HEK293 (cell line): ENCODE measurements around the gene MEGF6.

Experiments used
- CTCF ChIA-PET: fragments of 350-600 bp; formaldehyde crosslinking; extraction: SDS; loops from one replicate; lab custom pipeline; 2021; ENCODE audit warnings: antibody characterized with exemption; lab: Yijun Ruan, JAX
- POLR2A ChIA-PET: fragments of 300-600 bp; formaldehyde crosslinking; extraction: SDS; loops from one replicate; lab custom pipeline; 2020; ENCODE audit warnings: antibody characterized with exemption, inconsistent platforms; lab: Yijun Ruan, JAX
- H3K27ac ChIP-seq: fragments of 200-500 bp; sonication (Bioruptor generic); 2 replicates; pipeline ENCODE4 v1.5.1; 2014; ENCODE audit warnings: low read depth, low read length, control low read depth, inconsistent platforms; ENCODE audit errors: extremely low read depth
- H3K36me3 ChIP-seq, 2 experiments: fragments of 200-500 bp in 1 of 2; sonication (Bioruptor generic) in 1 of 2; 1 replicate in 1 of 2; 2 replicates in 1 of 2; pipeline ENCODE4 v1.5.1; 2014 to 2017; ENCODE audit warnings: inconsistent platforms in 2 of 2, low read length in 2 of 2; ENCODE audit not compliant: control insufficient read depth in 2 of 2, insufficient read depth in 1 of 2
- H3K4me1 ChIP-seq: fragments of 200-500 bp; sonication (Bioruptor generic); 2 replicates; pipeline ENCODE4 v1.5.1; 2014; ENCODE audit warnings: mild to moderate bottlenecking, low read length, inconsistent platforms; ENCODE audit not compliant: control insufficient read depth, insufficient read depth
- H3K4me3 ChIP-seq: 2 replicates; pipeline ENCODE4 v1.5.1; 2011; ENCODE audit warnings: low read depth, mild to moderate bottlenecking, control low read depth, low read length, moderate library complexity
- H3K9me3 ChIP-seq: fragments of 200-500 bp; sonication (Bioruptor generic); 2 replicates; pipeline ENCODE4 v1.5.1; 2014; ENCODE audit warnings: low read depth, low read length, inconsistent platforms; ENCODE audit not compliant: control insufficient read depth, insufficient read depth
- OSR2 ChIP-seq: fragments of 450-650 bp; formaldehyde crosslinking; IDR thresholded peaks from 2 replicates; pipeline ENCODE4 v1.5.1; 2016; ENCODE audit warnings: missing biosample characterization, missing genetic modification characterization
- WT1 ChIP-seq: fragments of 450-650 bp; formaldehyde crosslinking; IDR thresholded peaks from 2 replicates; pipeline ENCODE4 v1.5.1; 2016; ENCODE audit warnings: missing biosample characterization, missing genetic modification characterization
- YY2 ChIP-seq: fragments of 450-650 bp; formaldehyde crosslinking; IDR thresholded peaks from 2 replicates; pipeline ENCODE4 v1.5.1; 2016; ENCODE audit warnings: missing biosample characterization, missing genetic modification characterization
- ZBTB48 ChIP-seq: fragments of 450-650 bp; formaldehyde crosslinking; IDR thresholded peaks from 2 replicates; pipeline ENCODE4 v1.5.1; 2016; ENCODE audit warnings: missing biosample characterization, missing genetic modification characterization
- ZBTB8A ChIP-seq: fragments of 450-650 bp; formaldehyde crosslinking; IDR thresholded peaks from 2 replicates; pipeline ENCODE4 v1.5.1; 2016; ENCODE audit warnings: missing biosample characterization, missing genetic modification characterization
- ZIC2 ChIP-seq: fragments of 450-650 bp; formaldehyde crosslinking; IDR thresholded peaks from 2 replicates; pipeline ENCODE4 v1.5.1; 2016; ENCODE audit warnings: missing biosample characterization, missing genetic modification characterization
- ZNF132 ChIP-seq: fragments of 450-650 bp; formaldehyde crosslinking; IDR thresholded peaks from 2 replicates; pipeline ENCODE4 v1.5.1; 2017; ENCODE audit warnings: missing biosample characterization, missing genetic modification characterization, borderline replicate concordance
- ZNF169 ChIP-seq: fragments of 450-650 bp; formaldehyde crosslinking; IDR thresholded peaks from 2 replicates; pipeline ENCODE4 v1.5.1; 2016; ENCODE audit warnings: missing biosample characterization, missing genetic modification characterization
- ZNF214 ChIP-seq: fragments of 450-650 bp; formaldehyde crosslinking; IDR thresholded peaks from 2 replicates; pipeline ENCODE4 v1.5.1; 2017; ENCODE audit warnings: missing biosample characterization, mild to moderate bottlenecking, missing genetic modification characterization, borderline replicate concordance
- ZNF266 ChIP-seq: fragments of 450-650 bp; formaldehyde crosslinking; IDR thresholded peaks from 2 replicates; pipeline ENCODE4 v1.5.1; 2016; ENCODE audit warnings: missing biosample characterization, missing genetic modification characterization, low read depth
- ZNF354C ChIP-seq: fragments of 450-650 bp; formaldehyde crosslinking; IDR thresholded peaks from 2 replicates; pipeline ENCODE4 v1.5.1; 2016; ENCODE audit warnings: missing biosample characterization, missing genetic modification characterization, low read depth, borderline replicate concordance
- ZNF366 ChIP-seq: fragments of 450-650 bp; formaldehyde crosslinking; conservative IDR thresholded peaks from 2 replicates; pipeline ENCODE4 v1.5.1; 2016; ENCODE audit warnings: missing biosample characterization, missing genetic modification characterization
- ZNF501 ChIP-seq: fragments of 450-650 bp; formaldehyde crosslinking; IDR thresholded peaks from 2 replicates; pipeline ENCODE4 v1.5.1; 2016; ENCODE audit warnings: missing biosample characterization, missing genetic modification characterization
- ZNF510 ChIP-seq: fragments of 450-650 bp; formaldehyde crosslinking; IDR thresholded peaks from 2 replicates; pipeline ENCODE4 v1.5.1; 2018; ENCODE audit warnings: mild to moderate bottlenecking, missing genetic modification characterization, missing biosample characterization; ENCODE audit not compliant: insufficient replicate concordance
- ZNF514 ChIP-seq: fragments of 450-650 bp; formaldehyde crosslinking; IDR thresholded peaks from 2 replicates; pipeline ENCODE4 v1.5.1; 2016; ENCODE audit warnings: missing biosample characterization, missing genetic modification characterization
- ZNF549 ChIP-seq: fragments of 450-650 bp; IDR thresholded peaks from 2 replicates; pipeline ENCODE4 v1.5.1; 2018; ENCODE audit warnings: missing biosample characterization, missing genetic modification characterization, mild to moderate bottlenecking, inconsistent platforms, moderate library complexity
- ZNF585B ChIP-seq: fragments of 450-650 bp; formaldehyde crosslinking; IDR thresholded peaks from 2 replicates; pipeline ENCODE4 v1.5.1; 2016; ENCODE audit warnings: missing biosample characterization, missing genetic modification characterization
- ZNF596 ChIP-seq: fragments of 450-650 bp; IDR thresholded peaks from 2 replicates; pipeline ENCODE4 v1.5.0; 2018; ENCODE audit warnings: missing biosample characterization, mild to moderate bottlenecking, missing genetic modification characterization, moderate library complexity
- ZNF658 ChIP-seq: fragments of 450-650 bp; formaldehyde crosslinking; IDR thresholded peaks from 2 replicates; pipeline ENCODE4; 2016; ENCODE audit warnings: missing biosample characterization, missing genetic modification characterization
- TF ChIP-seq, protein P1 (sequence below): fragments of 450-650 bp; formaldehyde crosslinking; IDR thresholded peaks from 2 replicates; pipeline ENCODE4 v1.5.1; 2016; ENCODE audit warnings: missing biosample characterization, missing genetic modification characterization
- TF ChIP-seq, protein P2 (sequence below): fragments of 450-650 bp; formaldehyde crosslinking; IDR thresholded peaks from 2 replicates; pipeline ENCODE4 v1.5.1; 2017; ENCODE audit warnings: missing biosample characterization, missing genetic modification characterization

MEGF6 gene

DNA sequence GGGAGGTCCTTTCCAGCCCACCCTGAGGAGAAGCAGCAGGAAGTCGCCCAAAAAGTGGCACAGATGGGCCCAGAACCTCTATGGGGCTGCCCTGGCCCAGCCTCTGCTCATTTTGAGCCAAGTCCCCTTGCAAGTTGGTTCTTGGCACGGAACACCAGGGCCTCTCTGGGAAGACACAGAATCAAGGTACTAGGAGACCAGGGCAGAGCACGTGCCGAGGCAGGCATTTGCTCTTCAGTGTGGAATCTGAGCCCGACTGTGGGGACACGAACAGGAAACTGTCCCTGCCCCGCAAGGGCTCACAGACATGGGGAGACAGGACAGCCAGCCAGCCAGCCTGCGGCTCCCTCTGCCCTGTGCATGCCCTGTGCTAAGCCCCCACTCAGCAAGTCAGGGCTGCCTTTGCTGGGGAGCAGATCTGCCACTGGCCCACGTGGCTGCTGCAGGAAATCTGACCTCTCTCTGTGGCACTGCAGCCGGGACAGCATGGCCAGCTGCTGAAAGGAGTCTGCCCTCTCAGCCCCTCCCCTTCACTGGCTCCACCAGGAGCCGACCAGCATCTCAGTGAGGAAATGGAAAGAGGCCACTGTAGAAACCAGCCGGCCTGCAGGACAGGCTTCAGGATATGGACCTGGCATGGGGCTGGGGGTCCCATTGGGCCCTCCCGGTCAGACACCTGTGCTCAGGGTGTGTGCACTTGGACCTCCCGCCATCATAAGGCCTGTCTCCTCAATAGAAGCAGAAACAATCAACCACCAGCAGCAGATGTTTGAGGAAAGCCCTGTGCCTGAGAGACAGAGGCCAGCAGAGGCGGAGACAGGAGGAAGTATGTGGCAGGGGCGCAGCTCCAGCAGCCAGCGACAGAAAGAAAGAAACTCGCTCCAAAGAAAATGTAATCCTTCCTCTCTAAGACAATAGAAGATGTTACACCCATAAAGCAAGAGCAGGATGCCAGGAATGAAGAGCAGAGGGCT lies 153.1 kb downstream of the MEGF6 start (continued):
- TF ChIP-seq ZNF214 (no peak), ZNF169 (tag by site-specific recombination) (no peak)

DNA sequence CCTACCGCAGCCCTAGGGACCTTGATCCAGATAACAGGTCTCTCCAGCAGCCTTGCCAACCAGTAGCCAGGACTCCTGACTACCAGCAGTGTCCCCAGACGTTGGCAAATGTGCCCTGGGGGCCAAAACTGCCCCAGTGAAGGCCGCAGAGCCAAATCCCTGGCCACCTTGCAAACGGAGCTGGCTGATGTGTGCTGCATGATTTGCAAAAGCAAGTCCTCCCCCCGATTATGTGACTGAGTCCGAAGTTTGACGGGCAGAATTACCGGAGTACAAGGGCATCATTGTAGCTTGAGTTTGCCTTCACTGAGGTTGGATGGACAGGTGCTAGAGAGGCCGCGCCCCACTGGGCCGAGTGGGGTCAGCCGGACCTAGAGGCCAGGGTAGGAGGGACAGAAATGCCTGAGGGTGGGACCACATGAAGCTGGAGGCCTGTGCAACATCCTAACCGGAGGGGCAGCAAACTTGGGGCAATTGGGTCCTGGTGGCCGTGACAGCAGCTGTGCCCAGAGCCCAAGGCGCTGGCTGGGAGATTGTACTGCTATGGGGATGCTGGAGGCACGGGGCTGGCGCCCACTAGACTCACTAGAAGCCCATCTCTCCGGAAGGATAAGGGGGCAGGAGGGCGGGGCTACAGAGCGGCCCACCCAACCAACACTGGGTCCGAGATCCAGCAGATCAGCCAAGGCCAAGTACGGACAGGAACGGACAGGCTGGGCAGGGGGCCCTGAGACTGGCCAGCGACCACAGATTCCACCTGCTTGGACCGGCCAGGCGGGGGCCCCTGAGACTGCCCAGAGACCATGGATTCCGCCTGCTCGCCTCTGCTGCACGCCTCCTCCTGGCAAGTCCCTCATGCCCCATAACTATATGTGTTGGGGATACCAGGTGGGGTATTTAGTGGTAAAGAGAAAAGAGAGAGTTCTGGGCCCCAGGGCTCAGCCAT lies 154.1 kb downstream of the MEGF6 start:
- no peaks in the 10 kb centered on the region for H3K36me3 ChIP-seq
- no peaks in the 10 kb centered on the region for H3K9me3 ChIP-seq
- POLR2A ChIA-PET: no interaction called here
- H3K27ac ChIP-seq: no peak overlapping the region
- no peaks in the 10 kb centered on the region for H3K4me1 ChIP-seq
- CTCF ChIA-PET: interaction anchor here (1.1 to 1.5 kb wide), 2 partner anchors 14 to 34 kb away, joined by 5 to 6 read pairs; no protein-coding TSS in a partner anchor
- no peak overlapping the region for H3K4me3 ChIP-seq
- TF ChIP-seq WT1 (tag by site-specific recombination) (no peak), ZBTB48 (tag by site-specific recombination) (no peak), OSR2 (tag by site-specific recombination) (no peak), ZNF514 (tag by site-specific recombination) (no peak), ZNF132 (tag by site-specific recombination) (no peak), ZNF501 (tag by site-specific recombination) (no peak), YY2 (no peak), ZIC2 (no peak), ZNF266 (tag by site-specific recombination) (no peak), ZBTB8A (tag by site-specific recombination) (no peak), ZNF596 (tag by site-specific recombination) (no peak), ZNF549 (tag by site-specific recombination) (no peak), ZNF354C (tag by site-specific recombination) (no peak), ZNF510 (tag by site-specific recombination) (no peak)
- TF ChIP-seq, protein P1, sequence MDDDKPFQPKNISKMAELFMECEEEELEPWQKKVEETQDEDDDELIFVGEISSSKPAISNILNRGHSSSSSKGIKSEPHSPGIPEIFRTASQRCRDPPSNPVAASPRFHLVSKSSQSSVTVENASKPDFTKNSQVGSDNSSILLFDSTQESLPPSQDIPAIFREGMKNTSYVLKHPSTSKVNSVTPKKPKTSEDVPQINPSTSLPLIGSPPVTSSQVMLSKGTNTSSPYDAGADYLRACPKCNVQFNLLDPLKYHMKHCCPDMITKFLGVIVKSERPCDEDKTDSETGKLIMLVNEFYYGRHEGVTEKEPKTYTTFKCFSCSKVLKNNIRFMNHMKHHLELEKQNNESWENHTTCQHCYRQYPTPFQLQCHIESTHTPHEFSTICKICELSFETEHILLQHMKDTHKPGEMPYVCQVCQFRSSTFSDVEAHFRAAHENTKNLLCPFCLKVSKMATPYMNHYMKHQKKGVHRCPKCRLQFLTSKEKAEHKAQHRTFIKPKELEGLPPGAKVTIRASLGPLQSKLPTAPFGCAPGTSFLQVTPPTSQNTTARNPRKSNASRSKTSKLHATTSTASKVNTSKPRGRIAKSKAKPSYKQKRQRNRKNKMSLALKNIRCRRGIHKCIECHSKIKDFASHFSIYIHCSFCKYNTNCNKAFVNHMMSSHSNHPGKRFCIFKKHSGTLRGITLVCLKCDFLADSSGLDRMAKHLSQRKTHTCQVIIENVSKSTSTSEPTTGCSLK (tag by site-specific recombination): no peak

DNA sequence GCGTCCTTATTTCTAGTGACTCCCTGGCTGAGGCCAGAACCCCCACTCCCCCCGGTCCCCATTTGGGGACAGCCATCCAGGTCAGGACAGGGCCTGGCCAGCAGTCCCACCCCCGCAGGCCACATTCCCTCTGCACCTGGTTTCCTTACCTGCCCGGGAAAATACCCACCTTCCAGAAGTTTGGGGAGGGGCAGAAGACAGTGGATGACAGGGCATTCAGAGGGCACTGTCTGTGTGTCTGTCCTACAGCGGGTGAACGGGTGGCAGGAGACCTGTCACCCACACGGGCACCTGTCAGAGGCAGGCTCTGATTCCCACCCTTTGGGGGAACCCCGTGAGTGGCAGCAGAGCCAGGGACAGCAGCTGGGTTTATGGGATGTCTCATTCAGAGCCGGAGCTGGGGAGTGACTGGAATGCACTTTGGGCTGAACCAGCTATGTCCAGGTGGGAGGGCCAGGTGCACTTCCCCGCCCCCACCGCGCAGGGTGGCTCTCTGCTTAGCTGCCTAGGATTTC lies 154.8 kb downstream of the MEGF6 start:
- CTCF ChIA-PET: interaction anchor here (1.1 to 1.5 kb wide), 2 partner anchors 15 to 34 kb away, joined by 5 to 6 read pairs; no protein-coding TSS in a partner anchor
- no peaks in the 10 kb centered on the region for H3K9me3 ChIP-seq
- H3K36me3 ChIP-seq: no peaks in the 10 kb centered on the region
- H3K4me1 ChIP-seq: no peaks in the 10 kb centered on the region
- no peak overlapping the region for H3K27ac ChIP-seq
- no peak for TF ChIP-seq ZNF585B (tag by site-specific recombination)
- no peak for TF ChIP-seq ZNF658 (tag by site-specific recombination)
- TF ChIP-seq, protein P2, sequence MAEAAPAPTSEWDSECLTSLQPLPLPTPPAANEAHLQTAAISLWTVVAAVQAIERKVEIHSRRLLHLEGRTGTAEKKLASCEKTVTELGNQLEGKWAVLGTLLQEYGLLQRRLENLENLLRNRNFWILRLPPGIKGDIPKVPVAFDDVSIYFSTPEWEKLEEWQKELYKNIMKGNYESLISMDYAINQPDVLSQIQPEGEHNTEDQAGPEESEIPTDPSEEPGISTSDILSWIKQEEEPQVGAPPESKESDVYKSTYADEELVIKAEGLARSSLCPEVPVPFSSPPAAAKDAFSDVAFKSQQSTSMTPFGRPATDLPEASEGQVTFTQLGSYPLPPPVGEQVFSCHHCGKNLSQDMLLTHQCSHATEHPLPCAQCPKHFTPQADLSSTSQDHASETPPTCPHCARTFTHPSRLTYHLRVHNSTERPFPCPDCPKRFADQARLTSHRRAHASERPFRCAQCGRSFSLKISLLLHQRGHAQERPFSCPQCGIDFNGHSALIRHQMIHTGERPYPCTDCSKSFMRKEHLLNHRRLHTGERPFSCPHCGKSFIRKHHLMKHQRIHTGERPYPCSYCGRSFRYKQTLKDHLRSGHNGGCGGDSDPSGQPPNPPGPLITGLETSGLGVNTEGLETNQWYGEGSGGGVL (tag by site-specific recombination): no peak
- TF ChIP-seq ZNF366 (tag by site-specific recombination): no peak
- TF ChIP-seq, all 188 proteins: peak for 0
- POLR2A ChIA-PET: no interaction called here
- H3K4me3 ChIP-seq: no peak overlapping the region
